ENCODE measurements around the gene ZC3H12A.

- TF ChIP-seq CTCF (conservative IDR thresholded peaks at IDR 0.05) (no peak), ZFX (IDR thresholded peaks at IDR 0.05) (no peak)
Measured at GRCh38 chr1:37455516-37455915, 18.9 kb upstream of the ZC3H12A start.

Data from C4-2B (cell line).